ENCODE data around the gene ZNF518A. TPM values are rescaled to one million over a fixed set of nuclear protein-coding genes. Genes with fewer than 3 reads are reported as not detected.

The ZNF518A gene, protein sequence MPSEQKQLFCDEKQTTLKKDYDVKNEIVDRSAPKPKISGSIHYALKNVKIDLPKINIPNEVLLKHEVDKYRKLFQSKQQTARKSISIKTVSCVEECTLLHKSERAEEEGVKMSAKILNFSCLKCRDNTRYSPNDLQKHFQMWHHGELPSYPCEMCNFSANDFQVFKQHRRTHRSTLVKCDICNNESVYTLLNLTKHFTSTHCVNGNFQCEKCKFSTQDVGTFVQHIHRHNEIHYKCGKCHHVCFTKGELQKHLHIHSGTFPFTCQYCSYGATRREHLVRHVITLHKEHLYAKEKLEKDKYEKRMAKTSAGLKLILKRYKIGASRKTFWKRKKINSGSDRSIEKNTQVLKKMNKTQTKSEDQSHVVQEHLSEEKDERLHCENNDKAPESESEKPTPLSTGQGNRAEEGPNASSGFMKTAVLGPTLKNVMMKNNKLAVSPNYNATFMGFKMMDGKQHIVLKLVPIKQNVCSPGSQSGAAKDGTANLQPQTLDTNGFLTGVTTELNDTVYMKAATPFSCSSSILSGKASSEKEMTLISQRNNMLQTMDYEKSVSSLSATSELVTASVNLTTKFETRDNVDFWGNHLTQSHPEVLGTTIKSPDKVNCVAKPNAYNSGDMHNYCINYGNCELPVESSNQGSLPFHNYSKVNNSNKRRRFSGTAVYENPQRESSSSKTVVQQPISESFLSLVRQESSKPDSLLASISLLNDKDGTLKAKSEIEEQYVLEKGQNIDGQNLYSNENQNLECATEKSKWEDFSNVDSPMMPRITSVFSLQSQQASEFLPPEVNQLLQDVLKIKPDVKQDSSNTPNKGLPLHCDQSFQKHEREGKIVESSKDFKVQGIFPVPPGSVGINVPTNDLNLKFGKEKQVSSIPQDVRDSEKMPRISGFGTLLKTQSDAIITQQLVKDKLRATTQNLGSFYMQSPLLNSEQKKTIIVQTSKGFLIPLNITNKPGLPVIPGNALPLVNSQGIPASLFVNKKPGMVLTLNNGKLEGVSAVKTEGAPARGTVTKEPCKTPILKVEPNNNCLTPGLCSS (N-terminal part only)
- 10 to 100 TPM; 18.9 to 24.5 (median 20.1) TPM for total RNA-seq

DNA sequence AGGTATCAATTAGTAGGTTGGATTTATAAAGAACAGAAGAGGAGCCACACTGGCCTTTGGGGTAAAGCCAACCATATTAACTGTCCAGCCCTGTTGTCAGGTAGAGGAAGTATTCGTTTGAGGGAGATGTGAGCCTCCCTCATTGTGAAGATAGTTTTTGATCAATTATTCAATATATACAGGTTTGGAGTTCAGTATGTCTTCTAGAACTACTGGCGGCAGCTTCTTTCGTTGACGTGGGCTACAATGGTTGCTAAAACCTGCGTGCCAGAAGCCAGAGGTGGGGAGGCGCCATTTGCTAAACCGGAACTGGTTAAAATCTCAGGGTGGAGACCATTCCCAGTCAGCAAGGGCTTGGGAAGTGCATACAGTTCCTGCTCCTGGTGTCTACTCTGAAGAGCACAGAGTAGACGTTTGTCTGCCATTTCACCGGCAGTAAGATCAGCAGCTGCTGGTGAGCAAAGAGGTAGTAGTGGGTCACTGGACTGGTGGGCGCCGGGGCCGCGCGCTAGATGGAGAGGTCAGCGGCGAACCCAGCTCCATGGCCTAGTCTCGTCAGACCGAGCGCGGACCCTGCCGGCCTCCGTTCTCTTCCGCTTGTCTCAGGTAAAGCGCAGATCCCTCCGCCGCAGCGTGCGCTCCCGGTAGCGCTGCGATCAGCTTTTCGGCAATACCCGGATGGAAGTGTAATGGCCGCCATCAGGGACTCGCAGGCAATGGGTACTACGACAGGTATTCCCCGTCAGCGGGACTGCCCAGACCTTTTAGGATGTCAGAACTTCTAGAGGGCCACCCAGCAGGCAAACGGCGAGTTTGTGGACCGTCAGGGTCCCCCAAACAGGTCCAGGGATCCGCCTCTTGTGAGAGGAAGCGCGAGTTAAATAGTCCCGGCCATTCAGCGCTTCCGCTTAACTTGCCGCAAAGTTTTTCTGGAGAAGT lies at the start of gene ZNF518A:
TSS of gene ZNF518A (plus strand) at position 911 of the 939 bp plus-strand sequence. CDS start 26,026 bp downstream, outside the sequence.
- no peak for TF ChIP-seq CTCF (IDR thresholded peaks at IDR 0.05; ENCODE audit: low read depth)

DNA sequence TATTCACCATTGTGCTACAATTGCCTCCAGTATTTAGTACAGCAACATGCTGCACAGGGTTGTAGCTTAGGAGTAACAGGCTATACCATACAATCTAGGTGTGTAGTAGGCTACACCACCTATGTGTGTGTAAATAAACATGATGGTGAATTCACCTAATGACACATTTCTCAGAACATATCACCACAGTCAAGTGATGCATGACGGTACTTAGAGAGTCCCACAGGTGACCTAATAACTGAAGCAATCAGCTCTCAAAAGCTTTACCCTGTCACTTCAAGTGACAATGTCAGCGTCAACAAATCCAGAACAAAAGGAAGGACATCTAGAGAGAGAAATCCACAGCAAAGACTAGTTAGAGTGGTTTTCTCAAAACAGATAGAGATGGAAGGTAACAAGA lies 47.9 kb upstream of the ZNF518A start:
- no peak for TF ChIP-seq CTCF (IDR thresholded peaks at IDR 0.05; ENCODE audit: low read depth)

GRCh38 chr10:96082748-96083147 lies 47.3 kb upstream of the ZNF518A start:
- TF ChIP-seq CTCF (IDR thresholded peaks at IDR 0.05; ENCODE audit: low read depth) = no peak

DNA sequence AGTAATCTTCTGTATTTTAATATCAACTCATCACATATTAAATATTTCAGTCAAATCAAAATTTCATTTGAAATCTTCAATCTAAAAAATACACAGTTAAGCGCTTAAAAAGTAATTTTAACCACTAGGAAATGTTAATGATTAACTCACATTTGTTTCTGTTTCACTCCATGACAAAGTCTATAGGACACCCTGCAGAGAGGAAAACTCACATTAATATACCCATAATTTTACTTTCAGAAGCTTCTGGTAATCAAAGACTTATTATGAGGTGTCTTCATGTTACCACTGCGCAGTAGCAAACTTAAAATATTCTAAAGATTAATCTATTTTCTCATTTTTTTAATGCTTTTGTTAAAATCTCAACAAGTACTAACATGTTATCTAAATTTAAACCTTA lies 41.0 kb upstream of the ZNF518A start:
- no peak for TF ChIP-seq CTCF (IDR thresholded peaks at IDR 0.05; ENCODE audit: low read depth)

DNA sequence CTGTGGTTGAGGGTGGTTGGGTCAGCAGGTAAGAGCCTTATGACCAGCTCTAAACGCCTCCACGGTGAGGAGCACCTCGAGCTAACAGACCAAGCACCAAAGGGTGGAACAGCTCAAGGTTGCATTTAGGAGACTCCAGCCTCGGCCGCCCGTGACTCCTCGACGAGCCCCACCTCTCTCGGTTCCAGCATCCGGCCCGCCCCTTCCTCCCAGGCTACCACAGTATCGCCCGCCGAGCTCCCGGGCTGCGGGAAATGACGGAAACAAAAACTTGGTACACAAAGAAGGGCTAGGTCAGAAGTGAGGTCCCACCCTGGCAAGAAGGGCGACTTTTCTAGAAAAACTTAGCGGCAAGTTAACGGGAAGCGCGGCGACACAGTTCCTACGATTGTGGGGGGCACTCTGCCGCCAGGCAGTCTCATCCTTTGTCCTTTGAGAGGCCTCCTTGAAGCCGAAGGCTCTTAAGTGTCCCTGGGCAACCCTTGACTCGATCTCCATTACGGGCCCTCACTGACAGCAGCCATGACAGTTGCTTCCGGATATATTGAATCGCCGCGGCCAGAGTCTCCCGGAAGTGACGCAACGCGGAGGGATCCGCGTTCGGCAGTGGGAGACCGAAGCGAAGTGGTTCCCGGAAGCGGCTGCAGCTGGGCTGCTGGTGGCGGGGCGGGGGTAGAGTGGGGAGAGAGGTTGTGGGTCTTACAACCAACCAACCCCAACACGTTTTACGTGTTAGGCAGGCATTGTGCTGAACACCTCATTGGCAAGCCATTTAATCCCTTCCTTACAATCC lies 40.2 kb upstream of the ZNF518A start:
- TF ChIP-seq CTCF (IDR thresholded peaks at IDR 0.05; ENCODE audit: low read depth) = no peak

DNA sequence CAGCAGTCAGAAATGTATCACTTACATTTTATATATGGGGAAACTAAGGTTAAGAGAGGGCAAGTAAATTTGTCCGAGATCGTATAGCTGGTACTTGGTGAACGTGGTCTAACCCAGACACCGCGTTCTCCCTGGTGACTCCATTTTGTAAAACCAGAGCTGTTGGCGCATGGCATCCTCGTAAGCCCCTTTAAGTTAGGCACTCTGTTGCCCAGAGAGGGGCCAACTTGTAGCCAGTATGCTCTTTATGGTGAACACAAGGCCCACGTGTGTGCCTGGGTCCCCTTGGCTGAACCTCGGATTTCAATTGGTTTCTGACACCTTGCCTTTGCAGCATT lies 39.7 kb upstream of the ZNF518A start:
- TF ChIP-seq CTCF (IDR thresholded peaks at IDR 0.05; ENCODE audit: low read depth) = no peak
